GM19240 (cell line): ENCODE data around the gene RFNG.

Experiments used
- DNase-seq: peaks from one replicate; pipeline ENCODE4 v3.0.0; 2011; ENCODE audit warnings: low spot score; ENCODE audit not compliant: insufficient read length

RFNG gene

GRCh38 chr17:82051776-82052637 lies at the start of gene RFNG, which contains the start of gene GPS1:
RFNG (minus strand) TSS chr17:82051811; CDS start chr17:82051766, 45 bp downstream.
GPS1 (plus strand) TSS chr17:82051898; CDS start chr17:82051932, 34 bp downstream.
- peak; percentile 95 for DNase-seq

GRCh38 chr17:82101301-82101715 lies 49.7 kb upstream of the RFNG start:
- no peak for DNase-seq

GRCh38 chr17:82100502-82101298 lies 49.1 kb upstream of the RFNG start:
- no peak for DNase-seq

- DNase-seq: no peak
These were observed 47.5 kb upstream of the RFNG start for GRCh38 chr17:82098939-82099763.

GRCh38 chr17:82098169-82098938 lies 46.7 kb upstream of the RFNG start, which contains the start of gene FASN:
FASN (minus strand) TSS chr17:82098236; CDS start chr17:82096445, 1,791 bp downstream.
- DNase-seq: peak; percentile 100

GRCh38 chr17:82097919-82098168 lies 46.2 kb upstream of the RFNG start:
- no peak for DNase-seq

- DNase-seq: peak; percentile 61
These were observed 45.7 kb upstream of the RFNG start for GRCh38 chr17:82097184-82097918.

- no peak for DNase-seq
These were observed 45.1 kb upstream of the RFNG start for GRCh38 chr17:82096709-82097183.

GRCh38 chr17:82095777-82096708 lies 44.4 kb upstream of the RFNG start:
- DNase-seq: no peak

GRCh38 chr17:82094931-82095776 lies 43.5 kb upstream of the RFNG start:
- DNase-seq: no peak

- DNase-seq: no peak
These were observed 41.6 kb upstream of the RFNG start for GRCh38 chr17:82092995-82093751.

GRCh38 chr17:82092628-82092994 lies 41.0 kb upstream of the RFNG start:
- no peak for DNase-seq

GRCh38 chr17:82092094-82092586 lies 40.5 kb upstream of the RFNG start:
- no peak for DNase-seq

GRCh38 chr17:82091264-82092066 lies 39.9 kb upstream of the RFNG start:
- DNase-seq: no peak

GRCh38 chr17:82090549-82091263 lies 39.1 kb upstream of the RFNG start:
- no peak for DNase-seq
